Measurements from ENCODE around the gene DHX15. TPM values are rescaled to one million over a fixed set of nuclear protein-coding genes. Genes with fewer than 3 reads are reported as not detected.

Gene DHX15
- total RNA-seq, 1 donor from 2014 or later, result 108 TPM

DNA sequence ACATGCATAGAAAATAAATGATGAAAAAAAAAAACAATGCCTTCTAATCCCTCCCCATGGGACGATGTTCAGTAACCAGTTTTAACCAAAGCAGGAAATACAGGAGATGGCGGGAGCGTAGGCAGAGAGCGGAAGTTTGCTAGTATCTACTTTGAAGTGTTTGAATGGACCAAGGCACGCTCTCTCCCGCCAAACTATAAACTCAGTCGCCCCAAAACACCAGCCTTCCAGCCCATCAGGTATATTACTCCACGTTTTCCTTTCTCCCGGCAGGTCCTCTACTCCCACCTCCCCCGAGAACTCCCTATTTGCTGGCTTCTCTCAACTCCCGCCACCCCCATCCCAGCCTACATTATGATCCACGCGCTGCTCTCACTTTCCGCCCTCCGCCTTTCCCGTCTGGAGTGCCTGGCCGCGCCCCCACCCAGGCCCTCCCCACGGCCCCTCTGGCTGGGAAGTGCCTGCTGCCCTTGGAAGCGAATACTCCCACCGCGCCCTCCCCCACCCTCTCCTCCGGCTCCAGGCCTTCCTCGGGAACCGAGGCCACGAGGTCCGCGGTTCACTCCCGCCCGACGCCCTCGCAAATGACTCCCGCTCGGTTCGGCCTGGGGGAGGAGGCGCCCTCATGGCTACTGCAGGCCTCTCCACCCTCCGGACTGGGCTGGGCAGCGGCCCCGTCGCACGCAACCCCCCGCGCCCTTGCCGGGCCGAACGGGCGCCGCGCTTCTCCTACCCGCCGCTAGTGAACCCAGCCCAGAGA, 723 bp downstream of the DHX15 start:
- DNase-seq (ENCODE audit: low read depth in 2 of 2), result peak; percentile 22 to 74

DNA sequence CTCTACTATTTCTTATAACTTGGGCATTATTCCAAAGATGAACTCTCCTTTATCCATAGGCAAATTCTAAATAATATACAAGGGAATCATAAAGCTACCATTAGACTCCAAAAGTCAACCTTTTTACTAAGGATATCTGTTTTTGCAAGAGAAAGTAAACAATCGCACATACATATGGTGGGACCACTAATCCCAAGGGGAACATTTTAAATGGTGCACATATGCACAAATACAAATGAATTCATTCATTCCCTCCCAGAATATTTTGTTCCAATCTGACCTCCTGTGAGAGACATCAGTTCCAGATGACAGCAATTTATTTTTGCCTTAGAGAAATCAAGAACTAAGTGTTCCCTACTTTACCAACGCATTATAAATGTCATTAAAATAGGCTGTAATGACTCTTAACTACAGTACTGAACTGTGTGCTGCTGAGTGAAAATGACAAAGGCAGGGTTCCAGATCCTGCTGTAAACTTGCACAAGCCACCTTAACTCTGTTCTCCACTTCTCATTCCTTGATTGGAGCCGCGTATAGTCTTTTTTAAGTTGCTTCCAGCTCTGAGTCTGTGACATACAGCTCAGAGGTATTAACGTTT, 2.0 kb downstream of the DHX15 start:
- DNase-seq (ENCODE audit: low read depth in 2 of 2), result no peak

DNA sequence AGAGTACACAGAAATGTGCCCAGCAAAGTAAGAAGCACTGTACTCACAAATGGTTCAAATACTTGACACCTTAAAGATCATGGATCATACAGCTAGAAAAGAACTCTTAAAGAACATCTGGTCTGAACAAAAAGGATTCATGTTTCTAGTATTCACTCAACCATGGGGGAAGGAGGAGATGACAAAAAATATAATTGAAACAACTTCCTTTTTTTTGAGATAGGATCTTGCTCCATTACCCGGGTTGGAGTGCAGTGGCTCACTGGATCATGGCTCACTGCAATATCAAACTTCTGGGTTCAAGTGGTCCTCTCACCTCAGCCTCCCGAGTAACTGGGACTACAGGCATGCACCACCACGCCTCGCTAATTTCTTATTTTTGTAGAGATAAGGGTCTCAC, 6.0 kb downstream of the DHX15 start:
- no peak for DNase-seq (ENCODE audit: low read depth in 2 of 2)

DNA sequence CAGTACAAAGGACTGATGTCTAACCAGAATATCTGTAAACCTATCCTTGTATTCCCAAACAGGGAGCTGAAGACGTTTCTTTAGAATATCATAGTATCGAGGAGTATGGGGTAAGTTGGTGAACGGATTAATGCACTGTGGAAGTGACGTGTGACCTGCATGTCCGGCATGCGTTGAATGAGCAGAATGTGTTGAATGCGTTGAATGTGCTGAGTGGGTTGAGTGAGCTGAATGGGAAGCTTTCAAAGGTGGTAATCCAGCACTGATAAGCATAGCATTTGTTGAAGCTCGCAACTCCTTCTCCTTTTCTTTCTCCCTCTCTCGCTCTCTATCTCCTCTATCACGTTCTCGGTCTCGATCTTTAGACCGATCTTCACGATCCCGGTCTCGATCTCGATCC, 8.1 kb downstream of the DHX15 start:
- no peak for DNase-seq (ENCODE audit: low read depth in 2 of 2)

DNA sequence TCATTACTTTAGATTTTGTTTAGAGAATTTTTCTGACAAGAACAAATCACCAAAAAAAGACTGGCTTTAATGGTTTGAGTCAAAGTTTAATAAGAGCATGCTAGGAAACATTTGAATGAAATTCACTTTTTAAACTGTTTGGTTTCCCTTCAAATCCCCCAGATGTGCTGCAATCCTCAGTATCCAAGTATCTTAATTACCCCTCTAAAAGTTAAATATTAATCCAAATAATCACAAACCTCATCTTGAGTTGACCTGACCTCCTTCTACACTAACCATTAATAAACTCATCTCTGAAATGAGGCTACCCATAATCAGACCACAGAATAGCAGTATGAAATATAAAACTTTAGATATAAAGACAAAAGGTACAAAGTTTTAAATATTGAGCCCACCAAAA, 10.1 kb downstream of the DHX15 start:
- no peak for DNase-seq (ENCODE audit: low read depth in 2 of 2)

DNA sequence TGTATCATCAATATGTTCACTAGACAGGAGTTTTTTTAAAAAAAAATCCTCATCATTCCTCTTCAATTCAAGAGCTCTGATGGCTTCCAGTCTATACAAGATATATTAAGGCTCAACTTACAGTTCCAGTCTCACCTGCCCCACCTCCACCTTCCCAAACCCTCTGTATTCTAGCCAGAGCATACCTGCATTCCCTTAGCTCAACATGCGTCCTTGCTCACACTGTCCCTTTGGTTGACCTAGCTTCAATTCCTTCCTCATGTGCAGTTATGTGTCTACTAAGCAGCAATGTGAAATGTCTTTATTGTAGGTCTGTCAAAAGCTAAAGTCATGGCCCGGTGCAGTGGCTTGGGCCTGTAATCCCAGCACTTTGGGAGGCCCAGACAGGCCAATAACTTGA, 10.8 kb downstream of the DHX15 start:
- no peak for DNase-seq (ENCODE audit: low read depth in 2 of 2)

DNA sequence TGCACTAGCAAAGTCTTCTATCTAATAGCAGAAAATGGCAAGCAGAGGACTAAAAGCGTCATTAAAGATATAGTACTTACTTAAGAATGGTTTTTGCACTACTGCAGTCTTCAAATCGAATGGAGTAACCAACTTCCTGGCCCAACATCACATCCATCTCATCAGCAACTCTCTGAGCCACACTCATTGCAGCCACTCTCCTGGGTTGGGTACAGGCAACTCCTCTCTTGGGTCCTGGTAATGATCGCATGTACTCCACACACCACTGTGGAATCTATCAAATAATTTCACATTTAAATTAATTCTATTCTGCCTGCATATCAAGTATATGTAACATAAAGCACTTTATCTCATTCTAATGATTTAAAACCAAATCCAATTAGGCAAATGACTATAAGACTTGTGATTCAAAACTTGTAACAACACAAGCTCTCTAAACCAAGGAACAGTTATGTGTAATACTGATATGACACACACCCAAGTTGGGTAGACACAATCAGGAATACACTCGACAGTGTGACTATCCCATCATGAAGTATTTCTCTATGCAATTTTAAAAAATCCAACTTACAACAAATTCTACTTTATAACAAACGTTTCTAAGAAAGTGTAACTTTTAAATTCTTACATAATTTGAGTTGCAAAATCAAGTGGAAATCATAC, 13.6 kb downstream of the DHX15 start:
- DNase-seq (ENCODE audit: low read depth in 2 of 2), result no peak

DNA sequence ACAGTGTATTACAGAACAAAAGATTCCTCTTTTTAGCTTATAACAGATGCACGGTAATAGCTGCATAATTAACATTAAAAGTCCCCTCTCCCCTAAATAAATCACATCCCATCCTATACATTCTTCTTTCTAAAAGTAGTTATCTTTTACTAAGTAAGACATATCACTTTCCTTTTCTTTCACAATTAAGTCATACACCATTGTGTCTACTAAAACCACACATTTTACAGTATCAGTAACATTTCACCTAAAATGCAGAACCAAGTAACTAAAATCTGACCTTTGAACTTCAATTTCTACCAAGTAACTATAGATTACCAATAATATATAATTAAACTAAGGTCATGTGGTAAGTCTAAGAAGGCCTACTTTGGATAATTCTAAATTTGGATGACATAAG, 14.2 kb downstream of the DHX15 start:
- no peak for DNase-seq (ENCODE audit: low read depth in 2 of 2)

DNA sequence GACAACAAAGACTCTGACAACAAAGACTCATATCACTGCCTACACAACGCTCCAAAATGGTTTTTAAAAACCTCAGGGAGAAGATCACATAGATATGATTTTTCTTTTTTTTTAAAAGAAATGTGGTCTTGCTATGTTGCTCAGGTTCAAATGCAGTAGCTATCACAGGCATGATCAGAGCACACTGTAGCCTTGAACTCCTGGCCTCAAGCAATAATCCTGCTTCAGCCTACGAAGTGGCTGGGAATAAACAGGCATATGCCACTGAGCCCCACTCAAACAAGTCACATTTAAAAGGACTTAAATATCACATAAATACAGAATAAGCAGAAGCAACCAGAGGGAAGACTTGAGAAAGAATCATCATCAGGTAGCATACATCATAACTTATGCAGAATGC, 14.7 kb downstream of the DHX15 start:
- no peak for DNase-seq (ENCODE audit: low read depth in 2 of 2)

DNA sequence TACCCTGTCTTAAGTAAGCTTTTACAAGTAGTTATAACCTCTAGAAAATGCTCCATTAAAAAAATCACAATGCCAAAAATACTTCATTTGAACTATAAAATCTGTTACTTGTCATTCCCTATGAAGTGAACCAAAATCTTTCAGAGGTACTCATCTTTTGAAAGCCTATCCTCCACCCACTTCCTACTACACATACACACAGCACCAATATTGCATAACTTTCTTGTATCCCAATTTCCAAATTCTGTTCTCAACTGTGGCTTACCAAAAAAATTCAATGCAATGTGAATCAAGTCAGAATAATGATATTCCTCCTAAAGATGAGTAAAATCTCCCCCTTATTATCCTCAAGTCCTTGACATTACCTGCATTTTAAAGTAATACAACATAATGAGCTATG, 15.9 kb downstream of the DHX15 start:
- DNase-seq (ENCODE audit: low read depth in 2 of 2), result no peak

DNA sequence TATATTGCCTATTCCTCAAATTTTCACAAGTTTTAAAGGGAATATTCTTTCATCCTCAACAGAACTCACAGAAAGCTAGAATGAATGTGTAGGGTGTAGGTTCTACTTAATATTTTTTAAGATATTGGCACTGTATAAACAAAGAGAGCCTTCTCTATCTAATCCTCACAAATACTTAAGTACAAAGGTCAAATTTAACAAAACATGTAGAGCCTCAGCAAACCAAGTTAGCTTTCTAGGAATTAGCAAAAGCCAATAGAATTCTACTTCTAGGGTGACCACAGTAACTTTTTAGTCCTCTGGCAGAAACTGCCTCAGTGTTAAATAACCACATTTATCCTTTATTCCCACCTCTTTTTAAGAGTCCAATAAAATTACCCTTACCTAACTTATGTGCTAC, 19.3 kb downstream of the DHX15 start:
- DNase-seq (ENCODE audit: low read depth in 2 of 2), result no peak

DNA sequence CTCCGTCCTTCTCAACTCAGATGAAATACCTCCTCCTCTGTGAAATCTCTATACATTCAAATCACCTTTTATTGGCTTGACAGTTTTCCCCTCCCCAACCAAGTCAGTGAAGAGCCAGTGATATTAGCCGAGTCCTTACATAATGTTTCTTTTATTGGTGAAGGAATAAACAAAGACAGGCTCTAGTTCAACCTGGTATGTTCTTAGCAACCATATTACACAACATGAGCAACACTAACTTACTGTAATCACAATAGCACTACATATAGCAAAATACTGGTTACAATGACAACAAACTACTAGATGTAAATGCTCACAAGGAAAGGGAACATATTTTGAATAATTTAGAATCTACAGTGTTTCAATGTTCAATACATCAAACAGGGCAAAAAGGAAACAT, 19.9 kb downstream of the DHX15 start:
- DNase-seq (ENCODE audit: low read depth in 2 of 2), result no peak

DNA sequence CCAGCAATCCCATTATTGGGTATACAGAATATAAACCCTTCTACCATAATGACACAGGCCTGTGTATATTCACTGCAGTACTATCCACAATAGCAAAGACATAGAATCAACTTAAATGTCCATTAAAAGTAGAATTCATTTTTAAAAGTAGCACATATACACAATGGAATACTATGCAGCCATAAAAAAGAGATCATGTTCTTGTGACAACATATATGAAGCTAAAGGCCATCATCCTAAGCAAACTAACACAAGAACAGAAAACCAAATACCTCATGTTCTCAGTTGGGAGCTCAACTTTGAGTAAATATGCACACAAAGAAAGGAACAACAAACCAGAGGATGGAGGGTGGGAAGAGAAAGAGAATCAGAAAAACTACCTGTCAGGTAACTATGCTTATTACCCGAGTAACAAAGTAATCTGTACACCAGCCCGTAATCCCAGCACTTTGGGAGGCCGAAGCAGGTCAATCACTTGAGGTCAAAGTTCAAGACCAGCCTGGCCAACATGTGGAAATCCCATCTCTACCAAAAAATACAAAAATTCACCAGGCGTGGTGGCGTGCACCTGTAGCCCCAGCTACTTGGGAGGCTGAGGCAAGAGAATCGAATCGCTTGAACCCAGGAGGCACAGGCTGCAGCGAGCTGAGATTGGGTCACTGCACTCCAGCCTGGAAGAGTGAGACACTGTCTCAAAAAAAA, 22.8 kb downstream of the DHX15 start:
- no peak for DNase-seq (ENCODE audit: low read depth in 2 of 2)

DNA sequence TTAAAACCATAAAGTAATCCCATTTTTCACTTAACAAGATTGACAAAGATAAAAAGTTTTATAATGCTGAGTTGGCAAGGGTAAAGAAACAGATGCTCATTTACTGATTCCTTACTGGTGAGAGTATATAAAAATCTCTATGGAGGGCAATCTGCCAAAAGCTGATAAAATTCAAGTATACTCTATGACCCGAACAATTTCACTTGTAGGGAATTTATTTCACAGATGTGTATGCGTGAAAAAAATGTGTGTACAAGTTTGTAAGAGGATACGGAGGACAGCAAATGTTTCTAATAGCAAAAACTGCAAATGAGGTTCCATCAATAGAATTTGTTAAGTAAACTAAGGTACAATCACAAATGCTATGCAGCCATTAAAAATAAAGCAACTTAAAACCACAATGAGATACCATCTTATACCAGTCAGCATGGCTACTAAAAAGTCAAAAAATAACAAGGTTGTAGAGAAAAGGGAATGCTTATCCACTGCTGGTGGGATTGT, 23.4 kb downstream of the DHX15 start:
- no peak for DNase-seq (ENCODE audit: low read depth in 2 of 2)

DNA sequence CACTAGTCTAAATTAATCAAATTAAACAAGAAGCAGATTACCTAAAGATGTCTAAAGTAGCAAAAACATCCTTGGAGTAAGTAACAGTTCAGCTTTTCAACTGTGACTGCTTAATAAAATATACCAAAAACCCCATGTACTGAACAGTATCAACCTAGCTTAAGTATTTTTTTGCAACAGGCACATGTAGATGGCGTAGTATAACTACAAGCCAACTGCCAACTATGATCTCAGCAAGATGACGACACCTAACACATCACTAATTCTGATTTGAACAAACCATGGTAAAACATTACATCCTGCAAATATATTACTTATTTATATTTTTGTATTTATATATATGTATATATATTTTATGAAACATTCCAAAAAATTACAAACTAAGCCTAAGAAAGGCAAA, 24.5 kb downstream of the DHX15 start:
- DNase-seq (ENCODE audit: low read depth in 2 of 2), result peak; percentile 14 to 20

DNA sequence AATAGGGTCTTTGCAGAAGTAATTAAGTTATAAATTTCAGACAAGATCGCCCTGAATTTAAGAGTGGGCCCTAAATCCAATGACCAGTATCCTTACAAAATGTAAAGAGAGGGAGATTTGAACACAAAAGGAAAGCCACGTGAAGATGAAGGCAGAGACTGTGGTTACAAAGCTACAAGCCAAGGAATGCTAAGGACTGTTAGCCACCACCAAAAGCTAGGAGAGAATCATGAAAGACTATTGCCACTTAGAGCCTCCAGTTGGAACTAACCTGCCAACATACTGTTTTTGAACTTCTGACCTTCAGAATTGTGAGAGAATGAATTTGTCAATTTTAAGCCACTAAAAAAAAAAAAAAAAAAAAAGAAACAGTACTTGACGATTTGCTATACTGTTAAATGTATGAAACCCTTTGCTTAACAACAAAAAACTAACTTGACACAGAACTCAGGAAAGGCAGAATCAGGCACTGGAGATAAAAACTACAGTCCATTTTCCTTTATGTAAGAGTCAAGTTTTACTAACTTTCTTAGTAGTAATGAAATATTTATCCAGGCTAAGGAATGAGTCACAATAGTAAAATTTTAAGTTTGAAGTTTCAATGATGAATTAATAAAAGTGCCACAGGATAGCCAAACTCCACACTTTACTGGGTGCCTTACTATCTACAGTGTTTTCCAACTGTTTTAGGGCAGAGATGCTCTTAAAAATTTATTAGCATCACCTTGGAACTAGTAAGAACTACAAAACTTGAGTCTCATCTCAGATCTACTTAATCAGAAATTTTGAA, 25.1 kb downstream of the DHX15 start:
- DNase-seq (ENCODE audit: low read depth in 2 of 2), result no peak

DNA sequence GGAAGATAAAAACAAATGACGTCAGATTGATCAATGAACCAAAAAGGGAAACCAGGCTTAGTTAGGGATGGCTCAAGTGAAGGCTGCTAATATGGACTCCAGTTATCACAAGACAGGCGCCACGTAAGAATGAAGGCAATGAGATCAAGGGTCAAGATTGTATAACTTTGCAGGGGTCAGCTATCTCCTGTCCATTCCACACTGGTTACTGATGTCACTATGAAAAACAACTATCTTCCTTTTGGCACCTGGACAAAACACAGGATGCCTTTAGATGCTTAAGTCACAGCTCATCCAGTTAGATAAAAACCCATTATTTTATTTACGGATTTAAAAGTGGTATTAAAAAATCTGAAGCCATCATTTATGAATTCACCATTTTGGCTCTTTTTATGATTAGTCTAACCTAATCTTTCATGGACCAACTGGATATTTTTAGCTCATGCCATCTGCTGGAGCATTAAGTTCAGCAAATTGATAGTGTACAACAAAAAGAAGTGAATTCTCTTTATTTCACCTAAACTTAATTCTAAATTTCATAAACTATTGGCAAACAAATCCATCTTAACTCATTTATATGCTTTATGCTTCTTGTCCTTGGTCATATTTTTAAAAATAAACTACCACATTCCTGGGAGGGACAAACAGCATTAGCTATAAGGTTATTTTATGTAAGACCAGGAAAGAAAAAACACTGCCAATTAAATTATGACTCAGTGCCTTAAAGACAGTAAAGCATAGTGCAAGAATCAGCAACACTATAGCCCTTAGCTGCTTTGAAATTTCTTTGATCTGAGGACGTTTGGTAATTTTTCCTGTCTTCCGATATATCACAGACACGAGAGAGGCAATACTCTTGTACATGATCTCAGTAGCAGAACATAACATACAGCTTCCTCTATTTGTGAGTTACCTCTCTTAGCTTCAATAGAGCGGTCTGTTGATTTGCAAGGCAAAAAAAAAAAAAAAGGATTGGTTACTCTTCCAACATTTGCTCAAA, 27.0 kb downstream of the DHX15 start:
- DNase-seq (ENCODE audit: low read depth in 2 of 2), result peak in 1 of 2 donors; percentile 9

DNA sequence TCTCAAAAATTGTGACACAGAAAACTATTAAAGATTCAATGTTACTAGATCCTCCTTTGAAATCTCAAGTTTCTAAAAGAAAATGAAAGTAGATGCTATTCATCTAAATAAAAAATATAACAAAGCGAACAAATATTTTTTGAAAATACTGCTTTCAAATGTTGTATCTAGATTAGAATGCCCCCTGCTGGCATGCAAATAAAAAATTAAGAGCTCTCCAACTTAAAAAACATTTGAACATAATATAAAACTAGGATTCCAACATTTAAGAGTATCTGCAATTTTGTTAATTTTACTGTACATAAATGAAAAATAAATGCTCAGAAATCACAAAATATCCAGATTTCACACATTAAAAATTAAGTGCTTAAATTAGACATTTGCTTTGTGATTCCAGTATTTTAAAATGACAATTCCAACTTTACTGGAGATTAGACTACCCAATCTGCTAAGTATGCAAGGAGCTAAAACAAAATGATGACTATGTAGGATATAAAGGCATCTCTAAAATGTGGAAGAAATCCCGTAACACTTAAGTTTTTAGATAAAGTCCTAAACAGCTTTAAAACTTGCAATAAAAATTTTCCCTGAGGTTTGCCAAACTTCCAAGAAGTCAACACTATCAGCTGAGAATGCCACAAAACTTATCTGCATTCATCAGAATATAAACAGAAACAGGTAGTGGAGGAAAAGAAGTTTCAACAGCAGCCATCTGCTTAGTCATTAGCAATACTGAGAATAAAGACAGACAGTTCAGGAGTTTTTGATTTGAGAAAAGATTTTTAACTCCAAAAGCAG, 32.7 kb downstream of the DHX15 start:
- DNase-seq (ENCODE audit: low read depth in 2 of 2), result peak; percentile 5 to 21

All from dermis microvascular lymphatic vessel endothelial cell (primary cell).